ENCODE results near the gene COBL. TPM values are rescaled to one million over a fixed set of nuclear protein-coding genes. Genes with fewer than 3 reads are reported as not detected.

COBL gene
- total RNA-seq, 1 donor from 2014 or later, result 1.2 TPM

- DNase-seq (ENCODE audit: low spot score in 2 of 2, unreplicated experiment in 2 of 2), result no peak
- H3K27me3 Mint-ChIP-seq (ENCODE audit: low read depth), result no peaks in the 10 kb centered on the region
- TF ChIP-seq CTCF (IDR thresholded peaks at IDR 0.05; ENCODE audit: unreplicated experiment), result no peak
- no peak overlapping the region for H3K4me3 Mint-ChIP-seq
- no peaks in the 10 kb centered on the region for H3K36me3 Mint-ChIP-seq
- H3K27ac Mint-ChIP-seq, result no peak overlapping the region
- no peaks in the 10 kb centered on the region for H3K9me3 Mint-ChIP-seq
- peaks cover 4% of the 10 kb centered on the region for H3K4me1 Mint-ChIP-seq
Measured at GRCh38 chr7:51230723-51231122, 85.9 kb downstream of the COBL start.

GRCh38 chr7:51230324-51230625 is 86.3 kb downstream of the COBL start:
- Mint-ChIP-seq H3K9me3 (no peaks in the 10 kb centered on the region), H3K4me3 (no peak overlapping the region), H3K27me3 (ENCODE audit: low read depth) (no peaks in the 10 kb centered on the region), H3K36me3 (no peaks in the 10 kb centered on the region), H3K4me1 (peaks cover 4% of the 10 kb centered on the region), H3K27ac (no peak overlapping the region)
- TF ChIP-seq CTCF (IDR thresholded peaks at IDR 0.05; ENCODE audit: unreplicated experiment), result no peak
- DNase-seq (ENCODE audit: low spot score in 2 of 2, unreplicated experiment in 2 of 2), result no peak

GRCh38 chr7:51229620-51230323 is 86.8 kb downstream of the COBL start:
- H3K9me3 Mint-ChIP-seq, result no peaks in the 10 kb centered on the region
- no peak overlapping the region for H3K27ac Mint-ChIP-seq
- H3K4me1 Mint-ChIP-seq, result peaks cover 4% of the 10 kb centered on the region
- no peaks in the 10 kb centered on the region for H3K27me3 Mint-ChIP-seq (ENCODE audit: low read depth)
- no peaks in the 10 kb centered on the region for H3K36me3 Mint-ChIP-seq
- no peak for DNase-seq (ENCODE audit: low spot score in 2 of 2, unreplicated experiment in 2 of 2)
- no peak overlapping the region for H3K4me3 Mint-ChIP-seq
- TF ChIP-seq CTCF (IDR thresholded peaks at IDR 0.05; ENCODE audit: unreplicated experiment), result no peak

GRCh38 chr7:51229106-51229537 is 87.5 kb downstream of the COBL start:
- H3K27me3 Mint-ChIP-seq (ENCODE audit: low read depth), result no peaks in the 10 kb centered on the region
- H3K9me3 Mint-ChIP-seq, result no peaks in the 10 kb centered on the region
- no peak overlapping the region for H3K27ac Mint-ChIP-seq
- TF ChIP-seq CTCF (IDR thresholded peaks at IDR 0.05; ENCODE audit: unreplicated experiment), result no peak
- DNase-seq (ENCODE audit: low spot score in 2 of 2, unreplicated experiment in 2 of 2), result no peak
- no peaks in the 10 kb centered on the region for H3K36me3 Mint-ChIP-seq
- H3K4me1 Mint-ChIP-seq, result peaks cover 4% of the 10 kb centered on the region
- no peak overlapping the region for H3K4me3 Mint-ChIP-seq

GRCh38 chr7:51228386-51228958 is 88.1 kb downstream of the COBL start:
- H3K4me1 Mint-ChIP-seq, result peaks cover 4% of the 10 kb centered on the region
- TF ChIP-seq CTCF (IDR thresholded peaks at IDR 0.05; ENCODE audit: unreplicated experiment), result no peak
- H3K27ac Mint-ChIP-seq, result no peak overlapping the region
- H3K9me3 Mint-ChIP-seq, result no peaks in the 10 kb centered on the region
- no peak for DNase-seq (ENCODE audit: low spot score in 2 of 2, unreplicated experiment in 2 of 2)
- H3K36me3 Mint-ChIP-seq, result no peaks in the 10 kb centered on the region
- H3K4me3 Mint-ChIP-seq, result no peak overlapping the region
- H3K27me3 Mint-ChIP-seq (ENCODE audit: low read depth), result no peaks in the 10 kb centered on the region

Measured in mesothelial cell of epicardium (in vitro differentiated cells).